ENCODE data around the gene SPPL2A.
"Not testable (repeated sequence)": the region's sequence is repeated elsewhere in the genome, so short reads cannot be mapped to it uniquely, and the experiment has no call there.

Gene SPPL2A

DNA sequence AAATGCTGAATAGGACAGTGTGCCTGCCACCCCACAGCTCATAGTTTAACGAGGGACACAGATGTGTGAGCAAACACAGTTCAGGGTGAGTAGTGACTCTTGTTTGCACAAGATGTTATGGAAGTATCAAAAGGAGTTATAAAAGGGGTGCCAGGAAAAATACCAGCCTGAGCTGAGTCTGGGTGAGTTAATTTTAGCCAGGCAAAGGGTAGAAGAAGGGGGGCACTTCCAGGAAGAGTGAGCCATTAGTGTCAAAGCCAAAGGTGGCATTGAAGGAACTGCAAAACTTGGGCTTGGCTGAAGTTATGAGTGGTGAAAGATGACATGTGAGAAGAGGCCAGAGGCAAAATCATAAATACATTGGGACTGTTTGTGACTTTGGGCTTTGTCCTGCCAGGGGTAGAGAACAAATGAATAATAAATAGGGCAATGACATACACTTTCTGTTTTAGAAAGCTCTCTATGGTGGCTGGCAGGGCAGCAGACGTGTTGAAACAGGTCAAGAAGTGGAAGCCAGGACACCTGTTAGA lies 1.9 kb upstream of the SPPL2A start:
- no peak for DNase-seq

DNA sequence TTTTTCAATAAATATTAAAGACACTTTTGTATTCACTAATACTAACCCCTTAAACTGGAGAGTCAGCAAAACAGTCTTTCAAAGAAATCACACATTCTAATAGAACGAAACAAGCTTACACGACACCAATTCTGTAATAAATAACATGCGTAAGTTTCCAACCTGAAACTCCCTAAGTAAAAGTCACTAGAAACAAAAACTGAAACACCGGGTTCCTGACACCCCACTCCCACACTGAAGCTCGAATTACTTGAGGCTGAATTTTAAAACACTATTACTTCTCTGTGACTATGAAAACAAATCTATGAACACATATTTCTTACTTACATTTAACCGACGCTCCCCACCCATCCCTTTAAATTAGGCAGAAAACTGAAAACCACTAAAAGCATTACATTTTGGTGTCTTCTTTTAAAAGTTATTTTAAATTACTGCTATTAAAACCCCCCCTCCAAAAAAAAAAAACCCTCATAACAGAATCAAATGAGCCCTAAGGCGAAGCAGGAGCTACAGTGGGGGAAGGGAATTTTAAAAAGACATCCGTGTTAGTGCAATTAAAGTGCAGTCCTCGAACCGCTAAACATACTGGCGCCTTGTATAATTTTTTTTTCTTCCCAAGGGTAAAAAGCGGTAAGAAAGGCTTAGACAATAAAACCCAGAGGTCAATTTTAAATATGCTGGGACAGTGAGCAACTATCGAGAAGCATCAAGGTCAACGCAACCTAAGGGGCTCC lies 878 bp downstream of the SPPL2A start:
- DNase-seq, result peak; percentile 26

DNA sequence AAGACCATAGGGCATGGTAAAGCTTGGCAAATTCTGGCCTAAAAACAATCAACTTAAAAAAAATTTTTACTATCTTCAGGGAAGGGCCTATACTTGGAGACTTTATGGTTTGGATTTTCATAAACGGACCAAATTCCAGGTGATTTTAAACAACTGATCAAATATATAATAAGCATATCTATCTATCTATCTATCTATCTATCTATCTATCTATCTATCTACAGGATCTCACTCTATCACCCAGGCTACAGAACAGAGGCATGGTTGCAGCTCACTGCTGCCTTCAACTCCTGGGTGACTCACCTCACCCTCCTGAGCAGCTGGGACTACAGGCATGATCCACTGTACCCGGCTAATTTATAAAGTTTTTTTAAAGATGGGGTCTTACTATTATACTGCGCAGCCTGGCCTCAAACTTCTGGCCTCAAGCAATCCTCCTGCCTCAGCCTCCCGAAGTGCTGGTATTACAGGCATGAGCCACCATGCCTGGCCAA lies 6.7 kb downstream of the SPPL2A start:
- DNase-seq, result no peak

DNA sequence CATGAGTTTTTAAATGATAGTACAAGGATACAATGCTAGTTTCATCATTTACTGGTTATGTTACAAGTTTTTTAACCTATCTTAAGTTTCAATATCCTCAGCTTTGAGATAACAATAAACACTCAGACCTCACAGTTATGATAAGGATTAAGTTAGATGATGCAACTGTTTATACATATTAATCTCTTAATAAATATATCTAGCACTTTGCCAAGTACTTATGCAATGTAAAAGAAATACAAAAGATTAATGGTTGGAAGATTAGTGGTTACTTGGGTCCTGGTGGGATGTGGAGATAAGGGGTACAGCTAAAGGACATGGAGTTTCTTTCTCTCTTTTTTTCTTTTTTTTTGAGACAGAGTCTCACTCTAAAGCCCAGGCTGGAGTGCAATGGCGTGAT lies 12.0 kb downstream of the SPPL2A start:
- no peak for DNase-seq

DNA sequence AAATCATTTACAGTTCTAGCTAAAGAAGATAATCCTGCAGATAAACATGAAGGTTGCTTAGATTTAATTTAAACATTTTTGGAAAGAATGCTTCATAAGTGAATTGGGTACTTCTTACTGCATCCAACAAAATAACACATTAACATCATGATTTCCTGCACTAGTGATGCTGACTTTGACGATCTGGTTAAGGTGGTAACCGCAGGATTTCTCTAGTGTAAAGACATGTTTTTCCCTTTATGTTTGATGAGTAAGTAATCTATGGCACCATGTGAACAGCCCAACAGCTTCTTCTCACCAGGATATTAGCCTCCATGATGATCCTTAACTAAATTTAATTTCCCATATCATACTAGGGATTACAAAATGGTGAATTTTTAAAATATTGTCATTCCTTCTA lies 14.1 kb downstream of the SPPL2A start:
- DNase-seq, result no peak

DNA sequence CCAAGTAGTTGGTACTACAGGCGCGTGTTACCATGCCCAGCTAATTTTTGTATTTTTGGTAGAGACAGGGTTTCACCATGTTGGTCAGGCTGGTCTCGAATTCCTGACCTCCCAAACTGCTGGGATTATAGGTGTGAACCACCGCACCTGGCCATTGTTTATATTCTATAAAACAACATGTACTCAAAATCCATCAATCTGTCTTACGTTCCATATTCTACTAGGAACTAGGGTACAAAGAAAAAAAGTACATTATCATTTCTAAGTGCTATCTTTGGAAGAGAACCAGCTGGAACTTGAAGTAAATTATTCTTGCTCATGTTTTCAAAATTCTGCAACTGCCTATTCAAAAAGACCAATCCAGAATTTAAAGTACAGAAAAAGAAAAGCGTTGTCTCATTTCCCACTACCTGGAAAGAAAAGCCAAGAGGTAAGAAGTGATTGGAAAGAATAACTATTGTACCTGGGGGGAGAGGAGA lies 15.2 kb downstream of the SPPL2A start:
- DNase-seq, result no peak

DNA sequence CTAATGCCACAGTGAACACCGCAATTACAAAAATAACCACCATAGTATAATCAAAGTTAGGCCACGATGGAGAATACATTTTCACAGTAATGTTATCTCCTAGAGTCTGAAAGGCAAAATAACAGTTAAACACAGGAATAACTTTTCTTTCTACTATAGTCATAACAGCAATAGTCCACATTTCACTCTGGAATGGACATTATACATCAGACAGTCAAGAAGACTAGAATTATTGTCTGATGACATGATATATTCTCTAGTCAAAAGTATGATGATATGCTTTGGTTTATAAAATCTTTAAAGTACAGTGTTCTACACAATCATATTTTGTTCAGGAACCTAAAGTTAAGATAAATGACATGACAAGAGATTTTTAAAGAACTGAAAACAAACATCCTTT lies 18.0 kb downstream of the SPPL2A start:
- no peak for DNase-seq

DNA sequence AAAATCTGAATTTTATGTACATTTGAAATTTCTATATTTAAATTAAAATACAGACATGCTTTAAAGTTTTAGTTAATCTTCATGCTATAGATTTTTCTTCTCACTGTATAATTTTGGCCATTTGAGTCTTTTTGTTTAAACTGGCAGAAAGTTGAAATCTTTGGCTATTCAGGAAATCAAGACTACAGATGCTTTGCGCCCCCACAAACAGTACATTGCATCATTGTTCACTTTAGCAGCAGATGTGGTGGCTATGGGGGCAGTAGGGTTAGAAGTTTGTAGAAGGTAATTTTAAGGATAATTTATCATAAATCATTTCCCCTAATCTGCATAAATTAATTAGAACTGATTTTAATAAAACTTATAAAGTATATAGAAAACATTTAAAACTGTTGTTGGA lies 20.9 kb downstream of the SPPL2A start:
- DNase-seq, result no peak

DNA sequence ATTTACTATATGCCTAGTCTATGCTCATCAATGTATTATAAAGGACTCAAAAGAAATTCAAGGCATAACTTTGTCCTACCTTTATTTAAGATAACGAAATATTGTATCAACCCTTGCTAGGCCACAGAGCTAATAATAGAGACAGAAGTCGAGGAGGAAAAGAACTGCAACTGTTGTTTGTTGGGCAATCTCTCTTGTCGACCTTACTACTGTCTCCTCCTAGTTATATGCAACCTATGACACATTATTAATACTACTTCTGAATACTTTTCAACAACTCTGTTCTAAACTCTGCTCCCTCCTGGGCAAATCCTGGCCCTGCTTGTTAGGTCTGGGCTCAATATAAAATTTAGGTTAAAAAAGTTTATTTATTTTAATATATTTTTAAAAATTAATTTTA lies 24.6 kb downstream of the SPPL2A start:
- DNase-seq, result no peak

DNA sequence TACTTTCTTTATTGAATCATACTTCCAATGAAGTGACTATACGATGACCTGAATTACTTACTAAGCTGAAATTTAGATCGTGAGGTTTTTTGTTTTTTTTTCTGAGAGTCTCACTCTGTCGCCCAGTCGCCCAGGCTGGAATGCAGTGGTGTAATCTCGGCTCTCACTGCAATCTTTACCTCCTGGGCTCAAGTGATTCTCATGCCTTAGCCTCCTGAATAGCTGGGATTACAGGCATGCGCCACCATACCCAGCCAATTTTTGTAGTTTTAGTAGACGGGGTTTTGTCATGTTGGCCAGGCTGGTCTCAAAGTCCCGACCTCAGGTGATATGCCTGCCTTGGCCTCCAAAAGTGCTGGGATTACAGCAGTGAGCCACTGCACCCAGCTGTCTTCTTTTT lies 28.7 kb downstream of the SPPL2A start:
- no peak for DNase-seq

DNA sequence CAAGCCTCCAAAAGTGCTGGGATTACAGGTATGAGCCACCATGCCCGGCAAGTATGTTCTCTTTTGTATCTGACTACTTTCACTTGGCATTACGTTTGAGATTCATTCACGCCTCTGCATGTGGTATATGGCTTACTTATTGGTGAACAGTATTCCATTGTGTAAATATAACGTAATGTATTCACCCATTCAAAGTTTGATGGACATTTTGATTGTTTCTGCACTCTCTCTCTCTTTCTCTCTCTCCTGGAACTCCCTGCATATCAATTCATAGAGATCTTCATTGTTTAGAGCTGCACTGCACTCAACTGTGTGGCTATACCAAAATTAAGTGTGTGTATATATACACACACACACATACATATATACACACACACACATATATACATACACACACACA lies 30.4 kb downstream of the SPPL2A start:
- no peak for DNase-seq

DNA sequence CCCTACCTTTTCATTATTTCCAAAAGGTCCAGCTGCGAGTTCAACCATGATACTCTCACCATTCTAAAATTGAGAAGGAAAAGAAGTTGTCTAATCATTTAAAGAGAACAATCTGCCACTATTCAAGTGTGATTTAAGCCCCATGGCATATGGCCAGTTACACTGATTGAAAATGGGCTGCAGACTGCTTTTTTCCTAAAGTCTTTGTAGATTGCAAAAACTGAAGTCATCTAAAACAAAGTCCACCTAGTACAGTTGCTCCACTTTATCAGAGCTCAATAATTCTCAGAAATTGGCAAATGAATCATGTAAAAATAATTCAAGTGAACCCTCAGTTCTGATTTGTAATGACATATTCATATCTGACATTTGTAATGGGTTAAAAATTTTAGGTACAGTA lies 39.2 kb downstream of the SPPL2A start:
- DNase-seq, result no peak

DNA sequence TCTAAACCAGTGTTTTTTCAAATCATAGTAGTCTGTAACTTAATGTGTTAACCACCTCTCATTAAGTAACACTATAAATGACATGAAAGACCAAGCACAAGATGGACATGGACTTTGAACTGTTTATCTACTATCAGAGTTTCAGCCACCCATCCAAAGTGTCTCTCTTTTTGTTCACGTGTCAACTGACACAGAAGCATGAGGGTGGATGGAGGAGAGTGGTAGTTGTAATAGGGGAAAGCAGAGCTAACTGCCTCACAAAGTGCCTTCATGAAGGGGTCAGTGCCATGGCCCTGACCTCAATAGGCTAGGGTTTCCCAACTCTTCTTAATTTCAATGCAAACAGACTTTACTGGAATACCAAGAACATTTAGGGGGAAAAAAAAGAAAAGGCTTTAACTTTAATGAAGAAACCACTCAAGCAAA lies 46.8 kb downstream of the SPPL2A start:
- DNase-seq, result no peak

DNA sequence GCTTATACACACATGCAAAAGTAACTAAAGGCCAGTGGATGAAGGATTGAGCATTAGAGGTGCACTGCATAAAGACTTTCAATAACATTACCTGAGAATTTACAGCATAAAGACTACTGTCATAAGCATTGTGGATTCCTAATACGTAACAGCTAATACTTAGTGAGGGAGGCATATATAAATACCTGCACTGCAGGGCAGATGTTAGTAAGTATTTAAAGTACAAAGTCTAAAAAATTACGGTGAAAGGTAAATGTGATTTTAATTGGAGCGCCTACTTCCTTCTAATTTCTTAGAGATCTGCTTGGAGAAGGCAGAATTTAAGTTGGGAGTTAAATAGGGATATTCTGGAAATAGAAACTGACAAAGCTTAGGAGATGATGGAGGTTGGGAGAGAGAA lies 53.5 kb downstream of the SPPL2A start:
- DNase-seq, result no peak

DNA sequence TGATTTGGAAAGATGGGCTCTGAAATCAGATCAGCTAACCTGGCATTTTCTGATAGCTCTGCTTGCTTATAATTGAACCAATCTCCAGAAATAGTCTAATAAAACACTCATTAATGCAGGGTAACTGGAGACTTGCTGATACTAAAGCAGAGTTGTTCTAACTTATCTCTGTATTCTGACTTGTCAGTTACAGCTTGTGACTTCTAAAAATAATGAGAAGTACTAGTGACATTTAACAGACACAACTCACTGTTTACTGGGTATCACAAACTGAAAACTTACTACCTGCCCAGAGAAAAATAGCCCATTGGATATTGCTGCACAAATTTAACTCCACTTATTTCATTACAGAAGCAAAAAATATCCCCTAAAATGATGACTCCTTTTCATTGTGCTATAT lies 54.9 kb downstream of the SPPL2A start:
- no peak for DNase-seq

DNA sequence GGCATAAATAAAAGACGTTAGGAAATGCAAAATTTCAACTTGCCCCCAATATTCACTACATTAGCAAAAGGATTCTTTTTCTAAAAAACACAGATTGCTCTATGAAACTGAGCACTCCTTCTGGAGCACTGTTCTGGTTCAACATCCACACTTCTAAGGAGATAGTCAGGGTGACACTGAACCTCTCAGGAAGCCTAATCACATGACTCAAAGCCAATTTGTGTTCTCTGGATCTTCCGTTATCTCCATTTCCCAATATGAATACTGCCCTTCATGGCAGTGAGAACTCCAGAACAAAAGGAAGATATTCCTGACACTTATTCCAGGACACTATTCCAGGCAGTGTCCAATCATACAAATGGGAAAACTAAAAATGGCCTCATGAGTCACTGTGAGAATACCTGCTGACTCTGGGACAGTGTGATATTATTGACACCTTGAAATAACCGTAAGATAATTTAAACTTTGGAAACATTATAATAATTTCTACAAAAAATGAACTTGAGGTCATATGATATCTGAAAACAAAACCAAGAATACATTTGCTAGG lies 57.6 kb downstream of the SPPL2A start:
- no peak for DNase-seq

DNA sequence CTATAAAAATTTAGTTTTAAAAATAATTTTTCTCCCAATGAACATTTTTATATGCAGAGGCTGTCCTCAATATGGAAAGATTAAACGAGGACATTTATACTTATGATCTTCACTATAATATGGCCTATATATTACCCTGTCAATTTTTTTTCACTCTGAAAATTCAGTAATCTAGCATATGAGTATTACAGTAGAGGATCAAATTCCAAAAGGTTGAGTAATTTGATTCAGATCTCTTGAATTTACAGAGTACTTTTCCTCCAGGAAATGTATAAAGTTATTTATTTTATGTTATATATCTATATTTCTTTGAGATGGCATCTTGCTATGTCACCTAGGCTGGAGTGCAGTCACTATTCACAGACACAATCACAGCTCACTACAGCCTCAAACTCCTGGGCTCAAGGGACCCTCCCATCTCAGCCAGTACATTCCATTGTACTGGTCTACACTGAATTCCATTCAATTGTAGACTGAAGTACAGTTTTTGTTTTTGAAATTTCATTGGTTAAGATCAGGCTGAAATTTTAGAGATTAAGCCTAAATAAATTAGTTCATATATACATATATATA lies 62.7 kb downstream of the SPPL2A start:
- DNase-seq, result no peak

DNA sequence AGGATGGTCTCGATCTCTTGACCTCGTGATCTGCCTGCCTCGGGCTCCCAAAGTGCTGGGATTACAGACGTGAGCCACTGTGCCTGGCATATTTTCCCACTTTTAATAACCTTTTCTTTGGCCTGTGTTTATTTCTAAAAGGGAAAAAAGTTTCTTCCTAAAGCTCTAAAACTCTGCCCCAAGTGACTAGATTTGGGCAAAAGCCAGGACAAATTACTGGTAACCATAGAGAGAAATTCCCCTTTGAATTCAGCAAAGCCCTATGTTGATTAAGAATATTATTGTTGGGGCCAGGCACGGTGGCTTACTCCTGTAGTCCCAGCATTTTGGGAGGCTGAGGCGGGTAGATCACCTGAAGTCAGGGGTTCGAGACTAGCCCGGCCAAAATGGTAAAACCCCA lies 67.4 kb downstream of the SPPL2A start:
- no peak for DNase-seq

DNA sequence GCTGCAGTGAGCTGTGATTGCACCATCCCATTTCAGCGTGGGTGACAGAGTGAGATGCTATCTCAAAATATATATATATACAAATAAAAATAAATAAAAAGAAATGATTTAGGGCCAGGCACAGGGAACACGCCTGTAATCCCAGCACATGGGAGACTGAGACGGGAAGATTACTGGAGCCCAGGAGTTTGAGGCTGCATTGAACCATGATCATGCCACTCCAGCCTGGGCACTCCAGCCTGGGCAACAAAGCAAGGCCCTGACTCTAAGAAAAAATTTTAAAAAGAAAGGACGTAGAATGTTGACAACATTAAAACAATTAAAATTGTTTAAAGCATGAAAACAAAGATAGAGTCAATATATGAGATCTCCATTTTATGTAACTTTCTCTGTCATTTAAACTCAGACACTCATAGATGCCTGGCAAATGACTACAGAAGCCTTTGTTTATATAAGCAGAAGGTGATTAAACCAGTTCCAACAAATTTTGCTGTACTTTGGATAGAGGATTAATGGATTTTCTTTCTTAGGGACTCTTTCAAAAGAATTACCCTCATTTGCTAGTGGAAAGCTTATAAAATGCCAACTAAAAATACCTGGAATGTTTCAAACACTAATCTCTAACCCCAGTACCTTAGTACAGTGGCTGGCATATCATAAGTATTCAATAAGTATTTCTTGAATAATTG lies 68.3 kb downstream of the SPPL2A start:
- DNase-seq, result no peak

DNA sequence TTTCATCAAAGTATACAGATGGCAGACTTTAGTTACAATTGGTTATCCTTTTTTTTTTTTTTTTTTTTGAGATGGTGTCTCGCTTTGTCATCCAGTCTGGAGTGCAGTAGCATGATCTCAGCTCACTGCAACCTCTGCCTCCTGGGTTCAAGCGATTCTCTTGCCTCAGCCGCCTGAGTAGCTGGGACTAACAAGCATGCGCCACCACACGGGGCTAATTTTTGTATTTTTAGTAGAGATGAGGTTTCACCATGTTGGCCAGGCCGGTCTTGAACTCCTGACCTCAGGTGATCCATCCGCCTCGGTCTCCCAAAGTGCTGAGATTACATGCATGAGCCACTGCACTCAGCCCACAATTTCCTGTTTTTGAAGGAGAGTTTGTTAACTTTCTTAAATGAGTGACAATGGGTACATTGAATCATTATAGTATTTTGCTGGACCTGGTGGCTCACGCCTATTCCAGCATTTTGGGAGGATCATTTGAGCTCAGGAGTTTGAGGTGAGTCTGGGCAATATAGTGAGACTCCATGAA lies 70.8 kb downstream of the SPPL2A start:
- not testable (repeated sequence) for DNase-seq

DNA sequence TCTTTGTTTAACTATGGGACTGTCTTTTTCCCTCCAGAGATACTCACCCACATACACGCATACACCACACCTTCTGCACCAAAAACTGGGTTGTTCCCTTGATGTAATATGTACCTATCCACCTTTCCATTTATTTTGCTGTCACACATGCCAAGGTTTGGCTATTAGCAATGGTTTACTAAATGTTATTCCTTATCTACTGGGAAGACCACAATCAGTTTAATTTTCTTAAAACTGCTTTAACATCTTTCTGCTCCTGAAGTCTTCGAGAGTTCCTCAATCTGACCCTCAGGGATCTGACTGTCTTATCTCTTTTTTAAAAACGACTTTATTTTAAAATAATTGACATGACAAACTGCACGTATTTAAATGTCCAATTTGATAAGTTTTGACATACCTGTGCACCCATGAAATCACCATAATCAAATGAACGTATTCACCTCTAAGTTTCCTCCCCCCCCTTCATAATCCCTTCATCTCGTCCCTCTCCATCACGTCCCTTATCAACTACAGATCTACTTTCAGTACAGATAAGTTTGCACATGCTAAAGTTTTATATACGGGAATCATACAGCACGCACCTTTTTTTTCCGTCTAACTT lies 78.1 kb downstream of the SPPL2A start:
- no peak for DNase-seq

DNA sequence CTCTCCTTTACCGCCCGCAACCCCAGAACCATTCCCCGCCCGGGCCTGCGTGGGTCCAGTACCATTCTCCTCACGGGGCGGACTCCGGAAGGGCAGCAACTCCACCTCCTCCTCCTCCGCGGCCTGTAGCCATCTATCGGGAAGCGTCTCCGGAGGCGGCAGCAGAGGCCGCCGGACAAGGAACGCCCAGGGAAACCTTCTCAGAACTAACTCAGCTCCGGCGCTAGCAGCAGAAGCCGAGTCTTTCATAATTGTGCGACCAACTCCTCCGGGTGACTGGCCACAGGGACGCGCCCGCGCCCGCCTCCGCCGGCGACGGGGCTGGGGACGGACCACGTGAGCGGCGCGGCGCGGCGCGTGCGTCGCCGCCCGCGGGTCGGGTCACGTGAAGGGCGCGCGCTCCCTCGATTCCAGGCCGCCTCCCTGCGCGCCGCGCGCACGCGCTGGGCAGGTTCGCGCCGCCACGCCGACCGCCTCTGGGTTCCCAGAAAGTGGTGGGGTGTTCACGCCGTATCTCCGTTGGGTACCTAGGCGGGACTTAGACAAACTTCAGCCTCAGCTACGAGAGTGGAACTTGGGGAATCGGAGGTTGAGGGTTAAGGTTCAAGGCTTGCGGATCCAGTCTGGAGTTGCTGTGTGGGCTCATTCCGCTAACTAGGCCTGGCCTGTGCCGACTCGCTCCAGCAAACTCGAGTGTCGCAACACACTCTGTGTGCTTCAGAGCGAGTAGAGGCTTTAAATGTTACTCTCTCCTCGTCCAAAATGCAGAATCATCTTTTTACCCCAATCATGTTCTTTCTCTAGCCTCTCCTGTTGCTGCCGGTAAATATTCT lies 78.8 kb downstream of the SPPL2A start, which contains the start of gene TRPM7:
Gene TRPM7 (minus strand): TSS at position 329 of the 833 bp plus-strand sequence. CDS start 264 bp downstream, at position 65.
- DNase-seq, result peak; percentile 83
